GM12891 (cell line): Measurements from ENCODE around the gene SPTBN1.

Experiments used
- DNase-seq: peaks from one replicate; pipeline ENCODE4 v3.0.0; 2011; ENCODE audit warnings: low spot score; ENCODE audit not compliant: insufficient read length
- FAIRE-seq: peaks from 2 replicates; lab custom pipeline; 2011; peaks lifted over from hg19 to GRCh38; lab: Jason Lieb, UNC
- PAX5 ChIP-seq: IDR thresholded peaks from 2 replicates; pipeline ENCODE4 v1.6.1; 2011; ENCODE audit warnings: low read length, moderate library complexity, mild to moderate bottlenecking; ENCODE audit not compliant: insufficient read depth, severe bottlenecking
- POLR2A ChIP-seq: IDR thresholded peaks from 2 replicates; pipeline ENCODE4 v1.6.1; 2011; ENCODE audit warnings: low read depth, low read length, control low read depth
- POLR2AphosphoS5 ChIP-seq: IDR thresholded peaks from 2 replicates; pipeline ENCODE4 v1.6.1; 2011; ENCODE audit warnings: low read depth, low read length, control low read depth
- POU2F2 ChIP-seq: IDR thresholded peaks from 2 replicates; pipeline ENCODE4 v1.6.1; 2011; ENCODE audit warnings: low read depth, mild to moderate bottlenecking, control low read depth, low read length, moderate library complexity
- SPI1 ChIP-seq: IDR thresholded peaks from 2 replicates; pipeline ENCODE4 v1.6.1; 2011; ENCODE audit warnings: low read depth, low read length, control low read depth
- TAF1 ChIP-seq: IDR thresholded peaks from 2 replicates; pipeline ENCODE4 v1.6.1; 2011; ENCODE audit warnings: low read depth, low read length, control low read depth

SPTBN1 gene

GRCh38 chr2:54555318-54555837, 99.3 kb downstream of the SPTBN1 start:
- DNase-seq (no peak), FAIRE-seq (no peak)
- TF ChIP-seq TAF1, result no peak
- no peak for TF ChIP-seq SPI1
- no peak for TF ChIP-seq POLR2AphosphoS5
- TF ChIP-seq PAX5, result no peak
- TF ChIP-seq POU2F2, result no peak

- no peak for TF ChIP-seq POU2F2
- TF ChIP-seq POLR2A, result no peak
- DNase-seq, result no peak
- FAIRE-seq, result no peak
Observed at GRCh38 chr2:54556621-54557121, 100.5 kb downstream of the SPTBN1 start.

GRCh38 chr2:54557211-54557600, 101.1 kb downstream of the SPTBN1 start:
- no peak for FAIRE-seq
- TF ChIP-seq TAF1 (no peak), SPI1 (0 out of 2 replicates have a peak, but pooled peaks have one; percentile 41)

GRCh38 chr2:54557601-54558187, 101.6 kb downstream of the SPTBN1 start:
- TF ChIP-seq SPI1, result no peak; the same call in 1 of the 2 replicates
- TF ChIP-seq POU2F2, result 0 out of 2 replicates have a peak, but pooled peaks have one; percentile 24
- FAIRE-seq (peak; percentile 75), DNase-seq (no peak)

More at GRCh38 chr2:54557211-54557600, 101.1 kb downstream of the SPTBN1 start:
- DNase-seq, result no peak

GRCh38 chr2:54558188-54559005, 102.3 kb downstream of the SPTBN1 start:
- peak; percentile 42; the same call in 1 of the 2 replicates for TF ChIP-seq TAF1
- TF ChIP-seq SPI1, result no peak
- peak; percentile 77 for TF ChIP-seq POU2F2
- TF ChIP-seq POLR2A, result peak; percentile 51; the same call in 1 of the 2 replicates
- TF ChIP-seq POLR2AphosphoS5, result no peak
- TF ChIP-seq PAX5, result no peak
- FAIRE-seq (no peak), DNase-seq (no peak)

GRCh38 chr2:54559006-54559445, 102.9 kb downstream of the SPTBN1 start:
- TF ChIP-seq TAF1 (no peak), POLR2AphosphoS5 (no peak), POLR2A (no peak), SPI1 (no peak), POU2F2 (no peak), PAX5 (no peak)
- no peak for DNase-seq
- no peak for FAIRE-seq

- TF ChIP-seq SPI1 (no peak), POLR2AphosphoS5 (no peak), PAX5 (no peak), POLR2A (no peak; the same call in 1 of the 2 replicates), POU2F2 (no peak), TAF1 (no peak)
- DNase-seq (no peak), FAIRE-seq (no peak)
Observed at GRCh38 chr2:54559593-54560145, 103.5 kb downstream of the SPTBN1 start.

- FAIRE-seq (no peak), DNase-seq (no peak)
- TF ChIP-seq POLR2AphosphoS5 (peak; percentile 61), POLR2A (peak; percentile 80), SPI1 (0 out of 2 replicates have a peak, but pooled peaks have one; percentile 38), TAF1 (peak; percentile 51), POU2F2 (no peak)
Observed at GRCh38 chr2:54560146-54560881, 104.2 kb downstream of the SPTBN1 start.

GRCh38 chr2:54561010-54561409, 104.9 kb downstream of the SPTBN1 start:
- no peak for DNase-seq
- no peak for FAIRE-seq
- no peak for TF ChIP-seq POLR2A
- TF ChIP-seq PAX5, result no peak
- TF ChIP-seq TAF1, result no peak
- no peak for TF ChIP-seq POLR2AphosphoS5
- no peak for TF ChIP-seq SPI1
- no peak for TF ChIP-seq POU2F2

GRCh38 chr2:54564439-54564838, 108.3 kb downstream of the SPTBN1 start:
- TF ChIP-seq POLR2A (no peak), POU2F2 (no peak), PAX5 (no peak), TAF1 (no peak), SPI1 (no peak), POLR2AphosphoS5 (no peak)
- no peak for DNase-seq
- no peak for FAIRE-seq
